K562 (cell line): ENCODE results near the gene CHAF1A. TPM values are rescaled to one million over a fixed set of nuclear protein-coding genes. Genes with fewer than 3 reads are reported as not detected.
A peak's percentile ranks its signal among the peaks of the same experiment; 100 is the strongest.

Experiments
- CLOCK ChIP-seq: fragments of 250-450 bp; sonication (Bioruptor Pico); IDR thresholded peaks from 2 replicates; pipeline ENCODE4 v1.4.0; 2020; ENCODE audit warnings: mild to moderate bottlenecking, moderate library complexity, borderline replicate concordance
- KLF1 ChIP-seq: fragments of 450-650 bp; IDR thresholded peaks from 2 replicates; pipeline ENCODE4 v1.6.1; 2016; ENCODE audit warnings: missing genetic modification characterization, missing compliant biosample characterization
- KLF13 ChIP-seq: fragments of 450-650 bp; IDR thresholded peaks from 2 replicates; pipeline ENCODE4 v1.6.1; 2016; ENCODE audit warnings: missing genetic modification characterization, low read depth, mild to moderate bottlenecking, missing compliant biosample characterization, moderate library complexity, borderline replicate concordance
- MLLT1 ChIP-seq, 2 experiments: fragments of 450-650 bp; IDR thresholded peaks; 2 replicates each; pipeline ENCODE4 v1.6.1; 2016
- SMAD1 ChIP-seq: fragments of 150-350 bp; IDR thresholded peaks from 2 replicates; pipeline ENCODE4 v1.6.1; 2014; ENCODE audit warnings: low read length, low read depth; ENCODE audit not compliant: partially characterized antibody
- THAP7 ChIP-seq: fragments of 250-450 bp; sonication (Bioruptor Pico); IDR thresholded peaks from 2 replicates; pipeline ENCODE4 v1.5.0; 2021
- TOE1 ChIP-seq, 2 experiments: fragments of 450-650 bp in 1 of 2; sonication (generic) in 1 of 2; formaldehyde crosslinking in 1 of 2; IDR thresholded peaks; 2 replicates each; pipeline versions ENCODE4 v1.7.1 to v1.8.0; 2016 to 2022; ENCODE audit warnings: borderline replicate concordance in 2 of 2, mild to moderate bottlenecking in 2 of 2, antibody characterized with exemption in 1 of 2, inconsistent platforms in 1 of 2, low read depth in 1 of 2, missing genetic modification reagents in 1 of 2, moderate library complexity in 1 of 2
- ZBED1 ChIP-seq: IDR thresholded peaks from 2 replicates; pipeline ENCODE4 v1.6.1; 2014
- ZBTB40 ChIP-seq, 2 experiments: fragments of 450-650 bp in 1 of 2; sonication (generic) in 1 of 2; formaldehyde crosslinking in 1 of 2; IDR thresholded peaks; 2 replicates each; pipeline versions ENCODE4 v1.7.1 to v1.9.0; 2016 to 2022; ENCODE audit warnings: inconsistent platforms in 1 of 2, mild to moderate bottlenecking in 1 of 2, missing genetic modification reagents in 1 of 2
- ZNF586 ChIP-seq: fragments of 450-650 bp; formaldehyde crosslinking; conservative IDR thresholded peaks from 2 replicates; pipeline ENCODE4 v1.4.0; 2020; ENCODE audit warnings: mild to moderate bottlenecking, moderate library complexity
- ZNF766 ChIP-seq: fragments of 200-800 bp; sonication (Bioruptor generic); conservative IDR thresholded peaks from 2 replicates; pipeline ENCODE4 v1.6.1; 2016; ENCODE audit warnings: missing genetic modification characterization, missing compliant biosample characterization
- ZSCAN29 ChIP-seq: fragments of 450-650 bp; IDR thresholded peaks from 2 replicates; pipeline ENCODE4 v1.6.1; 2017
- polyA plus RNA-seq, 8 experiments: library from polyadenylated mRNA; depleted of rRNA in 4 of 8; stranded (reverse) in 5 of 8; unstranded in 3 of 8; fragments of >200 nt; fragmentation: Nextera tagmentation in 2 of 8; fragmentation: Illumina TruSeq in 1 of 8; extraction: Ambion mirVana in 2 of 8; extraction: Trizol in 1 of 8; gene quantifications; 2 replicates each; pipeline versions ENCODE4 v1.2.1 to v1.2.3, GENCODE V29; 2011 to 2014; ENCODE audit warnings: inconsistent platforms in 1 of 8, missing spikeins in 1 of 8
- total RNA-seq, 7 experiments: library from RNA; depleted of rRNA in 6 of 7; stranded (reverse); fragments of >200 nt in 6 of 7; fragmentation: Illumina TruSeq in 2 of 7; extraction: Trizol in 2 of 7; gene quantifications; 2 replicates each; pipeline versions ENCODE4 v1.2.1 to v1.2.3, GENCODE V29; 2011 to 2021; ENCODE audit warnings: low replicate concordance in 1 of 7

CHAF1A gene
- total and polyA plus RNA-seq, 9 of the 15 experiments (the other 6 are each of a cell fraction or from before 2014, with no cell fraction given), result 1.6 to 86.9 (median 45.2) TPM

GRCh38 chr19:4376028-4376670, 26.3 kb upstream of the CHAF1A start (continued):
- 0 out of 2 replicates have a peak, but pooled peaks have one; percentile 16 for TF ChIP-seq ZBTB40 (IDR thresholded peaks at IDR 0.05)
- TF ChIP-seq ZBTB40 (CRISPR knock-in tag; IDR thresholded peaks at IDR 0.05), result no peak
- no peak for TF ChIP-seq ZSCAN29
- TF ChIP-seq THAP7 (CRISPR knock-in tag), result no peak
- TF ChIP-seq TOE1 (IDR thresholded peaks at IDR 0.05; ENCODE audit: borderline replicate concordance), result 0 out of 2 replicates have a peak, but pooled peaks have one; percentile 25
- TF ChIP-seq TOE1 (CRISPR knock-in tag; IDR thresholded peaks at IDR 0.05; ENCODE audit: borderline replicate concordance, low read depth), result no peak
- TF ChIP-seq MLLT1 (IDR thresholded peaks at IDR 0.05), result 0 out of 4 replicates have a peak, but pooled peaks of 1 of the 2 experiments have one; percentile 34
- TF ChIP-seq ZNF766 (CRISPR knock-in tag), result 0 out of 2 replicates have a peak, but pooled peaks have one; percentile 18
- TF ChIP-seq ZBED1, result 0 out of 2 replicates have a peak, but pooled peaks have one; percentile 60
- TF ChIP-seq ZNF586, result no peak
- no peak for TF ChIP-seq KLF1 (tag)
- TF ChIP-seq CLOCK (CRISPR knock-in tag), result no peak
- no peak for TF ChIP-seq KLF13 (tag)
- TF ChIP-seq SMAD1, result no peak
